ENCODE measurements around the gene STX19.
A peak's percentile ranks its signal among the peaks of the same experiment; 100 is the strongest.

The STX19 gene

GRCh38 chr3:94026623-94027022, 1.8 kb downstream of the STX19 start:
- DNase-seq: no peak

- no peak for DNase-seq
Measured at GRCh38 chr3:94024385-94024784, 4.0 kb downstream of the STX19 start.

GRCh38 chr3:94020293-94020692, 8.1 kb downstream of the STX19 start:
- DNase-seq: no peak

GRCh38 chr3:94019659-94020058, 8.7 kb downstream of the STX19 start:
- no peak for DNase-seq

GRCh38 chr3:94015025-94015424, 13.4 kb downstream of the STX19 start:
- no peak for DNase-seq

- DNase-seq: no peak
Measured at GRCh38 chr3:94012185-94012584, 16.2 kb downstream of the STX19 start.

GRCh38 chr3:94011233-94011711, 17.1 kb downstream of the STX19 start:
- DNase-seq: peak; percentile 45 to 50

GRCh38 chr3:94009608-94010007, 18.8 kb downstream of the STX19 start:
- DNase-seq: no peak

- no peak for DNase-seq
Measured at GRCh38 chr3:94008253-94008652, 20.1 kb downstream of the STX19 start.

GRCh38 chr3:94004301-94004910, 24.0 kb downstream of the STX19 start:
- peak; percentile 50 to 64 for DNase-seq

- no peak for DNase-seq
Measured at GRCh38 chr3:94001827-94002495, 26.4 kb downstream of the STX19 start.

GRCh38 chr3:94001191-94001590, 27.2 kb downstream of the STX19 start:
- DNase-seq: no peak

- no peak for DNase-seq
Measured at GRCh38 chr3:93994056-93994455, 34.3 kb downstream of the STX19 start.

GRCh38 chr3:93992207-93992606, 36.2 kb downstream of the STX19 start:
- DNase-seq: no peak

GRCh38 chr3:93991631-93992030, 36.8 kb downstream of the STX19 start:
- no peak for DNase-seq

GRCh38 chr3:93989241-93989640, 39.2 kb downstream of the STX19 start:
- DNase-seq: no peak

- no peak for DNase-seq
Measured at GRCh38 chr3:93988764-93989163, 39.6 kb downstream of the STX19 start.

- DNase-seq: no peak
Measured at GRCh38 chr3:93988283-93988682, 40.1 kb downstream of the STX19 start.

- DNase-seq: no peak
Measured at GRCh38 chr3:93984618-93985017, 43.8 kb downstream of the STX19 start.

- no peak for DNase-seq
Measured at GRCh38 chr3:93983408-93983807, 45.0 kb downstream of the STX19 start.

GRCh38 chr3:93981649-93982048, 46.7 kb downstream of the STX19 start:
- DNase-seq: no peak

- peak; percentile 96 to 98 for DNase-seq
Measured at GRCh38 chr3:93979850-93980676, 48.3 kb downstream of the STX19 start, which contains the start of gene ARL13B. ARL13B (plus strand) TSS chr3:93980155; CDS start chr3:93980424, 269 bp downstream.
